ENCODE measurements around the gene C19orf12. TPM values are rescaled to one million over a fixed set of nuclear protein-coding genes. Genes with fewer than 3 reads are reported as not detected.
A peak's percentile ranks its signal among the peaks of the same experiment; 100 is the strongest.

The C19orf12 gene
- total RNA-seq, 1 experiment from 2014 or later: 11.8 TPM

DNA sequence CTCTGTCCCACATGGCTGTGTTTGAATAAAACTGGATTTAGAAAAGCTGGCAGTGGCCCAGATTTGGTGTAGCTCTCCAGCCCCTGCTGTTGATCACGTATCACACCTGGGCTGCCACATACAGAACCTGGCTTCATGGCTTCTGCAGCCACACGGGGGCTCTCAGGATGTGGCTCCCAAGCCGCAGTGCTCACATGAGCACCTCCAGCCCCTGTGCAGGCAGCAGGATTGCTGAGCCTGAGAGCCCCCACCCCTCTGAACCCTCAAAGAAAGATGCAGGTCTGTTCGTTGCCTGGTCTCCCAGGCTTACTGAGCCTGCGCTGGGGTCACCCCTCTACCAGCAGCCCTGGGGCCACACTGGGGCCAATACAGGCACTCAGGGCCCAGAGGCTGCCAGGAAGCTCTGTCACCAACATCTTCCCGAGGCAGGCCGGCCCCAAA lies 47.1 kb downstream of the C19orf12 start:
- Histone ChIP-seq H4K20me1 (ENCODE audit: insufficient read depth, low read depth, low read length) (no peaks in the 10 kb centered on the region), H3K36me3 (ENCODE audit: insufficient read depth, low read length) (no peaks in the 10 kb centered on the region), H3K27ac (ENCODE audit: low read length) (no peak overlapping the region)

DNA sequence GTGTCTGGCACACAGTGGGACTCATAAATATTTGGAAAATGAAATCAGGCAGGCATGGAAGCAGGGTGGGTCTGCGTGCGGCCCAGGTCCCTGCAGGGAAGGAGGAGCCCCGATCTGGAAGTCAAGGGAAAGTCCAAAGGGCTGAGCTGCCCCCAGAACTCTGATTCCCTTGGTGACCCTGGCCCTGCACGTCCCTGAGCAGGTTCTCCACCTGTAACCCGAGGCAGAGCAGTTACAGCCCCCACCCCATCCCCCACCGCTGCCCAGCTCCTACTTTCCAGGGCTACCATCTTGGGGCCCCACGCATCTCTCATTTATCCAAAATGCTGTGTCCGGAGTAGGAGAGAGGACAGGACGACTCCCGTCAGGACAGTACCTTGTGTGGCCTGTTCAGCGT lies 47.7 kb downstream of the C19orf12 start:
- H3K27me3 ChIP-seq (ENCODE audit: low read length): no peaks in the 10 kb centered on the region
- H2AFZ ChIP-seq (ENCODE audit: low read length): no peak overlapping the region
- no peaks in the 10 kb centered on the region for H3K9me3 ChIP-seq (ENCODE audit: low read length)
- H4K20me1 ChIP-seq (ENCODE audit: insufficient read depth, low read depth, low read length): no peaks in the 10 kb centered on the region
- no peaks in the 10 kb centered on the region for H3K9me2 ChIP-seq (replicated peaks; ENCODE audit: insufficient read depth, low read length)
- H3K4me1 ChIP-seq (ENCODE audit: low read length): peaks cover 18% of the 10 kb centered on the region
- H3K27ac ChIP-seq (ENCODE audit: low read length): no peak overlapping the region
- no peak for DNase-seq
- H3K4me3 ChIP-seq (ENCODE audit: low read length): no peak overlapping the region
- H3K79me2 ChIP-seq (ENCODE audit: low read length): no peaks in the 10 kb centered on the region
- H3K9ac ChIP-seq (ENCODE audit: low read length): no peak overlapping the region
- no peak overlapping the region for H3K4me2 ChIP-seq (ENCODE audit: low read depth, low read length, poor library complexity, severe bottlenecking)
- no peaks in the 10 kb centered on the region for H3K36me3 ChIP-seq (ENCODE audit: insufficient read depth, low read length)

More for the DNA sequence above, 47.1 kb downstream of the C19orf12 start:
- Histone ChIP-seq H2AFZ (ENCODE audit: low read length) (no peak overlapping the region), H3K9me2 (replicated peaks; ENCODE audit: insufficient read depth, low read length) (no peaks in the 10 kb centered on the region), H3K4me3 (ENCODE audit: low read length) (no peak overlapping the region), H3K4me2 (ENCODE audit: low read depth, low read length, poor library complexity, severe bottlenecking) (no peak overlapping the region), H3K9ac (ENCODE audit: low read length) (no peak overlapping the region), H3K4me1 (ENCODE audit: low read length) (peaks cover 18% of the 10 kb centered on the region), H3K79me2 (ENCODE audit: low read length) (no peaks in the 10 kb centered on the region), H3K9me3 (ENCODE audit: low read length) (no peaks in the 10 kb centered on the region), H3K27me3 (ENCODE audit: low read length) (no peaks in the 10 kb centered on the region)
- peak; percentile 46 for DNase-seq

DNA sequence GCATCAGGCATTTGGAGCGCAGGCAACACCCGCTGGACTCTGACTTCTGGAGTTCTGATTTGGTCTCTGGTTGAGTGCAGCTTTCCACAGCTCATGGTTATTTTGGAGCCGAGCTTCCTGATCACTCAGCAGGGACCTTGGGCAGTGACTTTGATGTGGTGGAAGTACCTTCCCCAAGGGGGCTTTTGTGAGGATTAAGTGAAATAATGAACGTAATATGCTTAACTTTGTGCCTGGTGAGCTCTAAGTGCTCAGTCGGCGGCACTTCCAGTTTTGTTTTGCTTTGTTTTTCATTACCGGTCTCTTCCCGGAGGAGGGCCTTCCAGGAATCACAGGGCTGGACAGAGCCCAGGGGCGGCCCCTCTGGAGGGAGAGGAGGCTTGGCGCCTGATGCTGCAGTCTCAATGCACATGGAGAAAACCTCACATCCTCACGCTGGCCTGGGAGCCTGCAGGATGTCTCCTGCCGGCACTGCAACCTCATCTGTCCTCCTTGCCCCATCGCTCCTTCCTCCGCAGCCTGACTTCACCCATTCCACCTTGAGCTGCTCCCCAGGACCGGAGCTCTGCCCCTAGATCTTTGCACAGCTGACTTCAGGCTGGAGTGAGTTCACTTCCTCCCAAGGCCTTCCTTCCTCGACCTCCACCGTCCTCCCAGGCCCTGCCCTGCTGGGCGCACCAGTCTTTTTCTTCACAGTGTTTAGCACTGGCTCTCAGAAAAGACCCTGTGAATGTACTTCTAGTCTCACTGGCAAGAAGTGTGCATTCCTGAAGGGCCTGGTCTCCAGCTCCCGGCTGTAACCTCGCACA lies 48.3 kb downstream of the C19orf12 start:
- Histone ChIP-seq H3K4me2 (ENCODE audit: low read depth, low read length, poor library complexity, severe bottlenecking) (no peak overlapping the region), H3K4me3 (ENCODE audit: low read length) (no peak overlapping the region), H3K9ac (ENCODE audit: low read length) (no peak overlapping the region), H3K36me3 (ENCODE audit: insufficient read depth, low read length) (no peaks in the 10 kb centered on the region), H3K27me3 (ENCODE audit: low read length) (no peaks in the 10 kb centered on the region), H3K27ac (ENCODE audit: low read length) (no peak overlapping the region), H3K79me2 (ENCODE audit: low read length) (no peaks in the 10 kb centered on the region), H4K20me1 (ENCODE audit: insufficient read depth, low read depth, low read length) (no peaks in the 10 kb centered on the region), H3K9me3 (ENCODE audit: low read length) (no peaks in the 10 kb centered on the region), H3K4me1 (ENCODE audit: low read length) (peaks cover 14% of the 10 kb centered on the region), H2AFZ (ENCODE audit: low read length) (no peak overlapping the region), H3K9me2 (replicated peaks; ENCODE audit: insufficient read depth, low read length) (no peaks in the 10 kb centered on the region)
- DNase-seq: no peak

DNA sequence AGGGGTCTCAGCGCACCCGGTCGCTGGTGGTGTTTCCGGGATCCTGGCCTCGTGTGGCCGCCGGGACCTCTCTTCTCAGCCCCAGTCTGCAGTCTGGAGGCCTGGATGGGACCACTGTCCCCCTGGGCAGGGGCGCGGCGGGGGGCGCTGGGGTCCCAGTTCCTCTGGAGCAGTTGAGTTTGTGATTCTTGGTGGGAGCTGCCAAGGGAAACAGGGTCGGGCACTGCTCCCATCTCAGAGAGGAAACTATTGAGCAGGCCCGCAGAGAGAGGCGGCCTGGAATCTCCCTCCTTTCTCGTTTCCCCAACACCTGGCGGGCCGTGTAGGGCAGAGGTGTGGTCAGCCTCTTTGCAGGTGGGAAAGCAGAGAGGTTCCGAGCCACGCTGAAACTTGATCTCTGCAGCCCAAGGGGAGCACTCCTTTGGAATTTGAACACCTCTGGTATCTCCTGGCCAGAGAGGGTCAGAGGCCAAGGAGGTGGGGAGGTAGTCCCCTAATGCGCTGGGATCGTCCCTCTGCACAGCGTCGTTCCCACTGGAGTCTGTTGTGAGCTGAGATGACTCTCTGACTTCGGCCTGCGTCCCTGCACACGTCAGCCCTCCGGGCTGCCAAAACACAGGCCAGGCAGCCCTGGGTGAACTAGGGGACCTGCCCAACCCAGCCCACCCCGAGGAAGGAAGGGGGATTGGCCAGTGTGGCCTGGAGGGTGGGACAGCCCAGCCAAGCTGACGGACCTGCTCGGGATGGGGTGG lies 49.1 kb downstream of the C19orf12 start:
- no peak for DNase-seq
- H3K27me3 ChIP-seq (ENCODE audit: low read length): no peaks in the 10 kb centered on the region
- no peaks in the 10 kb centered on the region for H3K36me3 ChIP-seq (ENCODE audit: insufficient read depth, low read length)
- peak overlapping the region; percentile 73 for H3K4me2 ChIP-seq (ENCODE audit: low read depth, low read length, poor library complexity, severe bottlenecking)
- no peaks in the 10 kb centered on the region for H3K79me2 ChIP-seq (ENCODE audit: low read length)
- H4K20me1 ChIP-seq (ENCODE audit: insufficient read depth, low read depth, low read length): no peaks in the 10 kb centered on the region
- H2AFZ ChIP-seq (ENCODE audit: low read length): no peak overlapping the region
- peaks cover 8% of the 10 kb centered on the region for H3K4me1 ChIP-seq (ENCODE audit: low read length)
- H3K9me2 ChIP-seq (replicated peaks; ENCODE audit: insufficient read depth, low read length): no peaks in the 10 kb centered on the region
- H3K27ac ChIP-seq (ENCODE audit: low read length): no peak overlapping the region
- peak overlapping the region; percentile 64; the same call in 1 of the 2 replicates for H3K4me3 ChIP-seq (ENCODE audit: low read length)
- H3K9ac ChIP-seq (ENCODE audit: low read length): no peak overlapping the region
- no peaks in the 10 kb centered on the region for H3K9me3 ChIP-seq (ENCODE audit: low read length)

DNA sequence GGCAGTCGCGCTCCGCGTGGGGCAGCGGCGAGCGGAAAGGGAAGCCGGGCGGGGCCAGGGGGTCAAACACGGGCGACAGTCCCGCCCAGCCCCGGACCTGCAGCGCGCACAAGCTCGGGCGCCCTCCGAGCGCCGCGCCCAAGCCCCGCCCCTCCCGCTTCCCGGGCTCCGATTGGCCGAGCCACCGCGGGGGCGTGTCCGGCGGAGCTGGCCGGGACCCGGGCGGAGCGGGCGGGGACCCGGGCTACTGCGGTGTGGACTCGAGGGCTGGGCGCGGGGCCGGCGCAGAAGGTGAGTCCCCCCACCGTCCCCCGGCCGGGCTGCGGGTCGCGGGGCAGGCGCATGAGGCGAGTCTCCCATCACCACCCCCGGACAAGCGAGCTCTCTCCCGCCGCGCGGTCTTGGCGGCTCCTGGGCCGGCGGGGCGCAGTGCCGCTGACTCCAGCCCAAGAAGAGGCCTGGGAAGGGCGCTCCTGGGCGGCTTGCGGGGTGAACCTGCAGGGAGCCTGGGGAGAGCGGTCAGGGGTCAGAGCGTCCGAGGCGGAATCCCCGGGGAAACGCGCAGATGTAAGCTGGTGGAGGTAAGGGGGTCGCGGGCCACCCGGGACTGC lies 49.7 kb downstream of the C19orf12 start, which contains the start of gene PLEKHF1:
Gene PLEKHF1 (plus strand): TSS at position 247 of the 611 bp plus-strand sequence. CDS start 8,379 bp downstream, outside the sequence.
- H3K79me2 ChIP-seq (ENCODE audit: low read length): no peaks in the 10 kb centered on the region
- H3K9ac ChIP-seq (ENCODE audit: low read length): peak within 1 kb of the TSS; percentile 61
- H3K4me2 ChIP-seq (ENCODE audit: low read depth, low read length, poor library complexity, severe bottlenecking): peak within 1 kb of the TSS; percentile 73
- no peaks in the 10 kb centered on the region for H3K36me3 ChIP-seq (ENCODE audit: insufficient read depth, low read length)
- peaks cover 8% of the 10 kb centered on the region for H3K4me1 ChIP-seq (ENCODE audit: low read length)
- DNase-seq: peak; percentile 90
- no peaks in the 10 kb centered on the region for H3K27me3 ChIP-seq (ENCODE audit: low read length)
- no peaks in the 10 kb centered on the region for H3K9me2 ChIP-seq (replicated peaks; ENCODE audit: insufficient read depth, low read length)
- no peaks in the 10 kb centered on the region for H4K20me1 ChIP-seq (ENCODE audit: insufficient read depth, low read depth, low read length)
- peak within 1 kb of the TSS; percentile 64 for H3K4me3 ChIP-seq (ENCODE audit: low read length)
- peak within 1 kb of the TSS; percentile 81; the same call in 1 of the 2 replicates for H2AFZ ChIP-seq (ENCODE audit: low read length)
- H3K27ac ChIP-seq (ENCODE audit: low read length): no peak within 1 kb of the TSS
- H3K9me3 ChIP-seq (ENCODE audit: low read length): no peaks in the 10 kb centered on the region

DNA sequence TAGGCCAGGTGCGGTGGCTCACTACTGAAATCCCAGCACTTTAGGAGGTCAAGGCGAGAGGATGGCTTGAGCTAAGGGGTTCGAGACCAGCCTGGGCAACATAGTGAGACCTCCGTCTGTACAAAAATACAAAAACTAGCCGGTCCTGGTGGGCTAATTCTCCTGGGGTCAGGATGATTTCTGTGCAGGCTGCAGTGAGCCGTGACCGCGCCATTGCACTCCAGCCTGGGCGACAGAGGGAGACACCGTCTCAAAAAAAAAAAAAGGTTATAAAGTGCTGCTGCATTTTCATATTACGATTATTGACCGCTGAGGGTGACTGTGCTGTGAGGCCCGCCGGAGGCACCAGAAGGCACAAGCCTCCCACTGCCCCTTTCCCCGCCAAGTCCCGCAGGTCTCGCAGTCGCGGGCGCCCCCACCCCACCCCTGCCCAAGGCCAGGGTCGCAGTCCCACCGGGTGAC lies 50.3 kb downstream of the C19orf12 start:
- Histone ChIP-seq H3K4me2 (ENCODE audit: low read depth, low read length, poor library complexity, severe bottlenecking) (peak overlapping the region; percentile 73), H3K79me2 (ENCODE audit: low read length) (no peaks in the 10 kb centered on the region), H4K20me1 (ENCODE audit: insufficient read depth, low read depth, low read length) (no peaks in the 10 kb centered on the region), H3K9me3 (ENCODE audit: low read length) (no peaks in the 10 kb centered on the region), H2AFZ (ENCODE audit: low read length) (peak overlapping the region; percentile 81; the same call in 1 of the 2 replicates), H3K27me3 (ENCODE audit: low read length) (no peaks in the 10 kb centered on the region), H3K4me1 (ENCODE audit: low read length) (peaks cover 8% of the 10 kb centered on the region), H3K9ac (ENCODE audit: low read length) (peak overlapping the region; percentile 61), H3K4me3 (ENCODE audit: low read length) (peak overlapping the region; percentile 64), H3K9me2 (replicated peaks; ENCODE audit: insufficient read depth, low read length) (no peaks in the 10 kb centered on the region), H3K36me3 (ENCODE audit: insufficient read depth, low read length) (no peaks in the 10 kb centered on the region), H3K27ac (ENCODE audit: low read length) (no peak overlapping the region)
- DNase-seq: no peak

DNA sequence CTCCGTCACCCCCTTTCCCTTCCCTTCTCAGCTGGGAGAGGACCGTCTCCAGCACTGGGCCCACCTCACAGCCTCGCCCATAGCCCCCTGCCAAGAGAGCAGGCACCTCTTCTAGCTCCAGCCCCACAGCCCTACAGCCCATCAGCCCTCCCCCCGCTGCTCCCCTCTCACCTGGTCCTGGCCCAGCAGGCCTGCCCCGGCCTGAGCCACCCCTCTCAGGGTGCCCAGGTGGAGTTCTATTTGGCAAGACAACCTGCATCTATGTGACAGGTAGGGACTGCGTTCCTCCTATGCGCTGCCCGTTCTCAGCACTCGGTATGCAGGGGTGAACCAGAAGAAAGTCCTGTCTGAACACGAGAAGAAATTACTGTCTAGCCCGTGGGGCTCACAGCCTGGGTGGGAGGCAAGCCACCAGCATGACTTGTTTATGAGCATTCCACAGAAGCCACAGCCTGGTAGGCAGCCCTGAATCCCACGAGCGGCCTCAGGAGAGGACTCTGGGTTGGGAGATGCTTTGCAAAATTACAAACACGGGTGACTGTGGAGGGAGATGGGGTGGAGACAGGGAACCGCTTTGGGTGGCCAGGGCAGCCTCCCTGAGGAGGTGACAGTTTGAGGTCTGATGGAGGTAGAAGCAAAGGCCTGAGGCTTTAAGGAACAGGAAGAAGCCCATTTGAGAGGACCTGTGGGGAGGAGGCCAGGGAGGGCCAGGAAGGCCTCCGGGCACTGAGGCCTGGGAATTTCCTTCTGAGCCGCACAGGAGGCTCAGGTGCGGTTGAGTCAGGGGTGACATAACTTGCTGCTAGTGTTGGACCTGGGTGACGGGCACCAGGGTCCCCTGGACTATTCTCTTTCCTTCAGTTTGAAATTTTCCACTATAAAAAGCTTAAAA lies 51.0 kb downstream of the C19orf12 start:
- no peak overlapping the region for H2AFZ ChIP-seq (ENCODE audit: low read length)
- H3K4me3 ChIP-seq (ENCODE audit: low read length): peak overlapping the region; percentile 64; the same call in 1 of the 2 replicates
- no peak overlapping the region for H3K9ac ChIP-seq (ENCODE audit: low read length)
- H3K9me3 ChIP-seq (ENCODE audit: low read length): no peaks in the 10 kb centered on the region
- no peaks in the 10 kb centered on the region for H3K9me2 ChIP-seq (replicated peaks; ENCODE audit: insufficient read depth, low read length)
- no peaks in the 10 kb centered on the region for H3K79me2 ChIP-seq (ENCODE audit: low read length)
- H3K36me3 ChIP-seq (ENCODE audit: insufficient read depth, low read length): no peaks in the 10 kb centered on the region
- no peak overlapping the region for H3K27ac ChIP-seq (ENCODE audit: low read length)
- H3K27me3 ChIP-seq (ENCODE audit: low read length): no peaks in the 10 kb centered on the region
- H3K4me2 ChIP-seq (ENCODE audit: low read depth, low read length, poor library complexity, severe bottlenecking): peak overlapping the region; percentile 73
- DNase-seq: no peak
- no peaks in the 10 kb centered on the region for H4K20me1 ChIP-seq (ENCODE audit: insufficient read depth, low read depth, low read length)
- H3K4me1 ChIP-seq (ENCODE audit: low read length): peaks cover 8% of the 10 kb centered on the region

All from Karpas-422 (cell line).